HG02642 (cell line): ENCODE measurements around the gene WDFY4.

ENCODE experiments used
- ATAC-seq: cut with Tn5 transposase; IDR thresholded peaks from one replicate; pipeline ENCODE4 v1.9.1; 2021; ENCODE audit warnings: mild to moderate bottlenecking; ENCODE audit not compliant: unreplicated experiment, poor library complexity

Gene WDFY4

GRCh38 chr10:48931188-48931587 is 246.5 kb downstream of the WDFY4 start:
- ATAC-seq, result no peak

GRCh38 chr10:48932831-48933664 is 248.4 kb downstream of the WDFY4 start:
- ATAC-seq, result no peak

GRCh38 chr10:48934672-48935501 is 250.2 kb downstream of the WDFY4 start:
- no peak for ATAC-seq

GRCh38 chr10:48935577-48935976 is 250.9 kb downstream of the WDFY4 start:
- ATAC-seq, result no peak

- ATAC-seq, result no peak
Observed at GRCh38 chr10:48937796-48938195, 253.1 kb downstream of the WDFY4 start.

GRCh38 chr10:48938281-48938680 is 253.6 kb downstream of the WDFY4 start:
- no peak for ATAC-seq

GRCh38 chr10:48938990-48939536 is 254.4 kb downstream of the WDFY4 start:
- no peak for ATAC-seq

- ATAC-seq, result no peak
Observed at GRCh38 chr10:48939790-48940325, 255.2 kb downstream of the WDFY4 start, which contains the start of gene LRRC18. TSS of gene LRRC18 (minus strand) at chr10:48939840. CDS start at chr10:48914155, 25,685 bp downstream.

GRCh38 chr10:48940372-48940771 is 255.7 kb downstream of the WDFY4 start:
- no peak for ATAC-seq

- ATAC-seq, result no peak
Observed at GRCh38 chr10:48940958-48941357, 256.3 kb downstream of the WDFY4 start.

- no peak for ATAC-seq
Observed at GRCh38 chr10:48941427-48942075, 256.9 kb downstream of the WDFY4 start.

- ATAC-seq, result no peak
Observed at GRCh38 chr10:48943096-48943495, 258.4 kb downstream of the WDFY4 start.

- no peak for ATAC-seq
Observed at GRCh38 chr10:48944171-48944570, 259.5 kb downstream of the WDFY4 start.

- no peak for ATAC-seq
Observed at GRCh38 chr10:48945441-48946130, 260.9 kb downstream of the WDFY4 start.

GRCh38 chr10:48946332-48946731 is 261.7 kb downstream of the WDFY4 start:
- no peak for ATAC-seq

GRCh38 chr10:48946891-48947500 is 262.3 kb downstream of the WDFY4 start:
- ATAC-seq, result no peak

- ATAC-seq, result no peak
Observed at GRCh38 chr10:48947690-48948469, 263.2 kb downstream of the WDFY4 start.

- ATAC-seq, result no peak
Observed at GRCh38 chr10:48948470-48949037, 263.9 kb downstream of the WDFY4 start.
